Activated T-cell treated with anti-CD3 and anti-CD28 coated beads for 1 hour (primary cell): ENCODE measurements around the gene PTPRM.

Experiments
- DNase-seq: peaks from one replicate; pipeline ENCODE4 v3.0.0-alpha.2; 2020; ENCODE audit warnings: low read depth

PTPRM gene

DNA sequence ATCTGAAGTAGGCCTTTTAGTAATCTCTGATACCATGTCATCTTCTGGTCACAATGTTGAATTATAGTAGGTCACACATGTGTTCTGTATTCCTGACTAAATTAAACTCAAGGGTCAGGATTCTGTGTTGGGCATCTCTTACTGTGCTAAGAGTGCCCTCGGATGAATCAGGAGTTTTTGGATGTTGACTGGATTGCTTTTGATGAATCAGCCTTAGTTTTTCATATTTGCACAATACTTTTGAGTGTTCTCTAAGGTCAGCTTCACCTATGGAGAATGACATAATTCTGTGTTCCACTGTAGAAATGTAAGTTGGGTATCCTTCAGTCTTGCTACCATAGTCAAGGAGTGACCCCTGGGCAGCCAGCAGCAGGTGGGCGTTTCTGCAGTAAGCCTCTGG is 190.1 kb downstream of the PTPRM start:
- no peak for DNase-seq

DNA sequence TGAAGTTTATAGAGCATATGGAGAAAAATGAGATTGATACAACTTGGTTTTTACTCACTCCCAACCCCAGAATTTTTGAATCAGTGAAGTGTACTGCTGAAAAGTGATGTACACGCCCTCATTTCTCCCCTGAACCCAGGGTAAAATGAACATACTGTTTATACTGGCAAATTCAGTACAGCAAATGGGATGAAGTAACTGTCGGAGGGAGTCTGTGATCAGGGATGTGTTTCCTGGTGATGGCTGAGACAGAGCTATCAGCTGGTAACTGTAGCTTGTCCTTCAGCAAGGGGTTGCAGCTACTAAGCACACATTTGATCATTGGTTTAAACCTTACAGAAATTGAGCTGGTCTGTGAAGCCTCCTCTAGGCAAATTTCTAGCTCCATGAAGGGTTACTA is 191.6 kb downstream of the PTPRM start:
- no peak for DNase-seq

DNA sequence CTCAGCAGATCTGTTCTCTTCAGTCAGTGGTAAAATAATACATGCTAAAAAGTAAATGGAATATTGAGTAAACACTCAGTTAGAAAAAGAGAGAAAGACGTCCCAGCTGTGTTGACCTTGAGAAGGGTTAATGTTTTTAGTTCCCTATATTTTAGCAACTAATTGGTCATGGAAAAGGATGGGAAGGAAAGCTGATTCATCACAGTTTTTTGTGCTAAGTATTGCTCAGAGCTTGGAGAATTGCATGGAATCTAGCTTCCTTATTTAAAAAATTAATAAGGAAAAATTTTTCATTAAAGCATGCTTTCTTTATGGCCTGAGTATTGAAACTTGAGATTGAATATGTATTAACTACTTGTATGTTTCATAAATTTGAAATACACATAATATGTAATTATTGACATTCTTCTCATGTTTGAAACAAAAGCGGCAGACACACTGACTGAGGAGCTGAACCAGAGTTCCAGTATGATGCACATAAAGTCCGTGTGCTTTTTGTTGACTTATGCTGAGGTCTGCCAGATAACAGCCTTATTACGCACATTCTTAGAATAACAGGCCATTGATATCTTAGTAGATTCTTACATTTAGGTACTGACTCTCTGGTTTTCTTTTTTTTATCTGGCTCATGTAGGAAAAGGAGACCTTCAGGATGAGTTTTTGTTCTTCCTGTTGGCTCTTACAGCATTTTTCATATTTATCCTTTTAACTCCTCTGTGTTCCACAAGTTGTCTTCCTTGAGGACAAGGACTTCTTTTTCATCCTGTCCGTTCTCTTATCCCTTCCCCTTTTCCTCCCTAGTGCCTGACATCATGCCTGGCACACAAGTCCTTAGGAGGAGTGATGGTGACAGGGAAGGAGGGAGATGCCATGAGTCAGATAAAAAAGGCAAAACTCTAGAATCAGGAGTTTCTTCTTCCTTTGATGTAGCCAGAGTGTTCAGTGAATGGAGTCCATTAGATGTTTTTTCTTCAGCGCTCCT is 194.1 kb downstream of the PTPRM start:
- no peak for DNase-seq

DNA sequence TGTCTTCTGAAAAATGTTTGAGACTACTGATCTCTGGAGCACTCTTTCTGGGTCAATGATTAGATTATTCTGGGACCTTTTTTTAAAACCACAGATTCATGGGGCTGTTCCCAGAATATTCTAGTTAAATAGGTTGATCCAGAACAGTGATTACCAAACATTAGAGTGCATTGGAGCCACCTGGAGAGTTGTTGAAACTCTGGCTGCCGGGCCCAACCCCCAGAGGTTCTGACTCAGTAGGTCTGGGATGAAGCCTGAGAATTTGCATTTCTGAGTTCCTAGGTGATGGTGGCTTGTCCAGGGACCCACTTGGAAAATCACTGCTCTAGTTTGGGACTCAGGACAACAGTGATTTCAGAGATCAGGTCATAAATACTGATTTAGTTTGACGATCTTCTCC is 197.3 kb downstream of the PTPRM start:
- DNase-seq, result no peak

DNA sequence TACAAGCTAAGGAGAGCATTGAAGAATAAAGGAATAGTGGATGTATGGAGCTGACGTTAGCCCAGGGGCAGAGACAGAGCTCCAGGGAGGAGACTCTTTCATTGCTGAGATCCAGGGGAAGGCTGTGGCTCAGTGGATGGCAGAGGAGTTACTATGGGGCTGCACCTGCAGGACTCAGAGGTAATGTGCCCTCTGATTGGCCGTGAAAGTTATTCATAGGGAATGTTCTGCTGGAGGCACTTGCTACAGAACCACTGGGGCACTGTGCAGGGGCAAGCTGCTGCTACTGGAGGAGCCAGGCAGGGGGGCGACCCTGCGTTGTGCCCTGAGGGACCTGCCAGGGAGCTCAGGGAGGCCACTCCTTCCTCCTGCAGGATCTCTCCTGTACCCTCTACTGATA is 199.2 kb downstream of the PTPRM start:
- no peak for DNase-seq

DNA sequence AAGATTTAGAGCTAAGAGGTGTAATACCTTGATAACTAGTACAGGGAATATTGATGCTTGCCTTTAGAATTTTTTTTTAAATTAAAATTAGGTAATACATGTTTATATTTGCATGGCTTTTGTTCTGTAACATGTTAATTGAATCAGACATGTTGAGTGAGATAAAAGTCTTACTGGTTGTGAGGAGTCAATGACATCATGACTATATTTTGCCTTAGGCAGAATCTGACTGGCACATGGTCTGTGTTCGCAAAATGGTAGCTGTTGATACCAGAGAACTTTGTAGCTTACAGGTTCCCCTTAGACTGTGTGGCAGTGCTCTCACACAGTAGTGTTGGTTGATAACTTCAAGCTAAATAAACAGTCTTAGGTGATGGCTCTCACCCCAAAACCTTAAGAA is 199.7 kb downstream of the PTPRM start:
- no peak for DNase-seq

DNA sequence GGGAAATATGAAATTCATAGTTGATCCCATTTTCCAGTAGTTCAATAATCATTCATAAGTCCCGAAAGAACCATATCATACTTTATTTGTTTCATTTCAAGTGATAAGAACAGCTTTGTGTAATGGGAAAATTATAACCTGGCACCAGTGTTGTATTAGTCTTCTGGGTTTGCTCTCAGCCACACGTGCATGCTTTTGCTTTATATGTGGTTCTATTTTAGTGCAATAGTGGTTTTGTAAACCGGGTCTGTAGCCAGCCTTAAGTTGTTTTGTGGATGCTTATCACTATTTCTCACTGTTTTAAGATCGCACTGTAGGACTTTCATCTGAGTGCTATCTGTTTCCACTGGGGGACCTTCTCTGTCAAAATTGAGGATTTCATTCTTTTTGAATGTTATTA is 203.8 kb downstream of the PTPRM start:
- DNase-seq, result no peak

DNA sequence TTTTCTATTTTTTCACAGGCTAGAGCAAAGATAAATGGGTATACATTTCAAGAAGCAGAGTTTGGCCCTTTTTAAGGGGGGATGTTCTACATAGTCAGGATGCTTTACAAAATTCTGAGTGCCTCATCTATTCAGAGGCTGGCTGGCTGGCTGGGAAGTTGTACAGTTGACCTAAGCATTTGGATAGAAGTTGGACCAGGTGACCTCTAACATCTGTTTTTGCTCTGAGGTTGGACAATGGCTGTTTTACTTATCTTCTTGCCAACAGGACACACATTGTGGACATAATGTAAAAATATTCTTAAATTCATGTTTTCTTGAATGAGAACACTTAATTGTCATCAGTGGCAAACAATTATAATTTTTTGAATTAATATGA is 205.4 kb downstream of the PTPRM start:
- DNase-seq, result no peak

DNA sequence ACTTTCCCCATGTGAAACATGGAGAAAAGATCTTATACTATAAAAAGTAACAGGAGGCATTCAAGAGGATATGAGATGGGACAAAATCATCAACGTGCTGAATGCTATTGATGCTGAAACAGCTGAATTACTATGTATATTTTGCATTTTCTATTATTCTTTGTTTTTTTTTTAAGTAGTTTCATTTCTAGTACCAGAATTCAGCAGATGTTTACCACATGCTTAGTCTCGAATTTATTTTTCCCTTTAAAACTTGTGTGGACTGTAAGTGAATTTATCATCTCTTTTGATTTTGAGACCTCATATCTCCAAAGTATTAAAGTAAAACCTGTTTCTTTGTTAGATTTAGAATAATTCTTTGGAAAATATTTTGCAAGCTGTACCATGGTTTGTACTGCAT is 205.8 kb downstream of the PTPRM start:
- DNase-seq, result no peak

DNA sequence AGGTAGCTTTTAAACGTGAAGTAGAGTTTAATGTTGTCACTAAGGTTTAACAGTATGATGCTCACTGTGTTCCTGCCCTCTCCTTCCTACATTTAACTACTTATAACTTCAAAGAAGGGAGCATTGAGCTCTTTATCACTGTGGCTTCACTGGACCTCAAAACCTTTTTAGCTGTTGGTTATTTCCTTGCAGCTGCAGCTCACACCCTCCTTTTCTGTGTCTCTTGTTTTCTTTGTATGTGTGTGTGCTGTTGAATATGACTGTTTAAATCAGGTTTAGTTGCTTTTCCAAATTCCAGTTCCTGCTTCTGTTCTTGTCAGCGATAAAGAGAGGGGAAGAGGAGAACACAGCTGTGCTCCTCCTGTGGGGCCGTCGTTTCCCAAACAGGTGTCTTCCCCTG is 208.0 kb downstream of the PTPRM start:
- no peak for DNase-seq

DNA sequence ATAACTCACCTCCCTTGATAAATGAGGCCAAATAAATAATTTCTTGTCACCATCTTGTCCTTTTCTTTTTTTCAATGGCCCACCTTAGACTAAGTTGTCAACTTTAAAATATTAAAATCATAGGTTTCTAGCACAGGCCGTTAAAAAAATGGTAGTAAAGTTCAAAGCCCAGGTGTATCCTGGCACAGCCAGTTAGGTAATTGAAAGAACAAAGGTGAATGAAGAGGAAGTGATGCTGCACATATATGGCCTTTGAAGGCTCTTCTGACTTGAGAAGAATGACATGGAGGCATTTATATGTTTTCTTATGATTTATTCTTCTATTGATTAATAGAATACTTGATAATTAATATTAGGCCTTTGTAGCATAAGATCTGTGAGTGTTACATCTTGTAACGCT is 208.7 kb downstream of the PTPRM start:
- DNase-seq, result no peak

DNA sequence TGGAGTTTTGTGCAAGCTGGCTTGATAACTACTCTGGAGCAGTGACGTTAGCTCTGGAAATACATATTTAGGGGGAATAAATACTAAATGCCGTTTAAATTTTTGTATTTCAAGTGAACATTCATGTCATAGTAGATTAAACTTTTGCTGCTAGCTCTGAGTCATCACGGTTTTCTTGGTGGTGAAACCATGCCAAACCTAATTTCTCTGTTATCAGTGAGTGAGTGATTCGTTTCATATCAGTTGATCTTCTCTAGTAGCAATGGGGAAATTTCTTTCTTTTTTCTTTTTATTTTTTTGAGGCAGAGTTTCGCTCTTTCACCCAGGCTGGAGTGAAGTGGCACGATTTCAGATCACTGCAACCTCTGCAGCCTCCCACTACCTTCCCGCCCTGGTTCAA is 211.1 kb downstream of the PTPRM start:
- DNase-seq, result no peak

DNA sequence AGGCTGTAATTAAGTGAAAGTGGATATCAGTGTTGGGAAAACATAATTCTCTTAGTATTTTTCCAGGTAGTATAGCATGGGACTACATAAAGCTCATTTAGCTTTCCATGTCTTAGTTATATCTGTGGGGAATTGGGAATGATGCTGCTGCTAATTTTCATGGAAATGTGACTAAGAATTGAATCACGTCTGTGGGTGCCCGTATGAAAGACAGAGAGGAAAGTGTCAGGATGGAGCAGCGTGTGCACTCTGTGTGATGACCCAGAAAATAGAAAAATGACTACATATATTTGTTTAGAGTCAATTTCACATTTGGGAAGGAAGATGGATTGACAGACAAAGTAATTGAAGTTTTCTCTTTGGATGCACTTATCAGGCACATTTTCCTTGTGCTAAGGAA is 212.1 kb downstream of the PTPRM start:
- no peak for DNase-seq

DNA sequence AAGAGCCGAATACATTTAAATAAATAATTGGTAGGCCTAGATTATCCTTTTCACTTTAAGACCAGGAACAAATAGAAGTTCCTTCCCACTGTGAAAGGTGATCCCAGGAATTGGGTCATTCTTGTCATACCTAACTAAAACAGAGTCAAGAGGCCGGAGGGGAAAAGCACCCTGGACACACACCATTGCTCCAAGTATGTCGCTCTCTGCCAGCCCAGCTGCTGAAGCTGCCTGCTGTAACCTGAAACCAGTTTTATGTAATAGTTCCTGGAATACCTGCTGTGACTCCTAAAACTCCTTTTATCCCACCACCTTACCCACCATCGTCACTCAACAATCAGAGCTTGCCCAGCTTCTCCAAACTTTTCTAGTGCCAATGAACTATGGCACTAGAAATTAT is 217.1 kb downstream of the PTPRM start:
- no peak for DNase-seq

DNA sequence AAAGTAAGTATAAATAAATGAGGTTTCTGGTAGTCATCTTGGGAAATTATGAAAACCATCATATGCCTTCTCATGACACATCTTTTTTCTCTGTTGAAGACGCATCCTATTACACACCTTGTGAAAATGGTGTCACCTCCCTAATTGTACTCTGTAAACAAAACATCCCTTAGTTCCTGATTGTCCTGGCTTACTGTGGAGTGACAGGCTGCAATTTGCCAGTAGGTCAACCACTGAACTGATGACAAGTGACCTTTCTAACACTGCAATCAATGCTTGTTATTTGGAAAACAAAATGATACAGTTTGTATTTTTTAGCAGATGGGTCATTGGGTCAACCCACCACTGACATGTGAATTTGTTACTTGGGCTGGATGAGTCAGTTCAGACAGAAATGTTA is 219.5 kb downstream of the PTPRM start:
- no peak for DNase-seq

DNA sequence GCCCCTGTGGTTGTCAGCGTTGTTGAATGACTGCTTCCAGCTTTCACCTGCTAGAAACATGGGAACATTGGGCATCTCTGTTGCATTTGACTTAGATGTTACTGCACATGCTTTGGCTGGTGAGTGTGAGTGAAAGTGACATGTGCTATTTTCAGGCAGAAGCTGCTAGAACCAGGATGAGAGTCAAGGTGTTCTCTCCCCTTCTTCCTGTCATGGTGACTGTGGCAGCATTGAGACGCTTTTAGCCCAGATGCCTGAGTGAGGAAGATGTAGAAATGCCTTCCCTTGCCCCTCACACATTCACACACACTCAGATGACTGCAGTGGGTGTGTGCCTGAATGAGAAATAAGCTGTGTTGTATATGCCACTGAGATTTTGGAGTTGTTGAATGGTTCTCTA is 220.2 kb downstream of the PTPRM start:
- no peak for DNase-seq

DNA sequence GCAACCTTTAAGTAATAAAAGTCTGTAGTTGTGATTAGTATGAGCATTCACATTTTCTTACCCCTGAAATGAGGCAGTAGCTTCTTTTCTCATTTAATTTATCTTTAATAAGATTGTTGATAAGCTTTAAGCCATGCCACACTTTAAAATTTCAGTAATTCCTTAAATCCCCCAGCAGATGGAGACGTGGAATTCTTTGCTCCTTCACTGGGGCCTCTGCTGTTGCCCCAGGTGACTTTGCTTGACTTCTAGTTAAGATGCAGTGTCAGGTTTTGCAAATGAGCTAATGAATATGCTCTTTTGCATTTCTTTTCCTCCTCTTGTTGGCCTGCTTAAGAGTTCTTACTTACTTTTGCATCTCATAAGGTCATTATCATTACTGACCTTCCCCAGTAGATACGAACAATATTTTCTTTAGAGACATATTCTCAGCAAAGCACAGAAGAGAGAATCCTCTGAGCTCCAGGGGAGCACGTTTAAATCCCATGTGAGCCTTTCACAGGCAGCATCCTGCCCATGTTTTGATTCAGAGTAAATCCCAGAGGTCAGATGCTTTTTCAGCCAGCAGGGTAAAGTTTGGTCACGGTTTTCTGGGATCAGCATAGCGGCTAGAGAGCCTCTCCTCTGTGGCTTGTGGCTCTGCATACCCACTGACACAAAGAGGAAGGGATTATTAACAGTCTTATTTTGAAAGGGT is 222.9 kb downstream of the PTPRM start:
- no peak for DNase-seq

DNA sequence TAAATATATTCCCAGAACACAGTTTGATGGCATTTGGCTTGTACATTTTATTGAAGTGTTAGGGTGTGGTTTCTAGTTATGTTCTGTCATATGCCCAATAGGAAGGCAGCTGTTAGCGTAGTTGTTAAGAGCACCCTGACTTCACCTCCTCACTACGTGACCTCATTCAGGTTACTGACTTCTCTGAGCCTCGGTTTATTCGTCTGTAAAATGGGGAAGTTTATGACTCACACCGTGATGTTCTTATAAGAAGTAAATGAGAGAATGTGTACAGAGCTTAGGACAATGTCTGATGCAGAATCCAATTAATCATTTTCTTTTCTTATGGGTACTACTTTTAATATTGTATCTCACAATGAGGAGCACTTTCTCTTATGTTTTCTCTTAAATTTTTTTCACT is 226.0 kb downstream of the PTPRM start:
- no peak for DNase-seq

DNA sequence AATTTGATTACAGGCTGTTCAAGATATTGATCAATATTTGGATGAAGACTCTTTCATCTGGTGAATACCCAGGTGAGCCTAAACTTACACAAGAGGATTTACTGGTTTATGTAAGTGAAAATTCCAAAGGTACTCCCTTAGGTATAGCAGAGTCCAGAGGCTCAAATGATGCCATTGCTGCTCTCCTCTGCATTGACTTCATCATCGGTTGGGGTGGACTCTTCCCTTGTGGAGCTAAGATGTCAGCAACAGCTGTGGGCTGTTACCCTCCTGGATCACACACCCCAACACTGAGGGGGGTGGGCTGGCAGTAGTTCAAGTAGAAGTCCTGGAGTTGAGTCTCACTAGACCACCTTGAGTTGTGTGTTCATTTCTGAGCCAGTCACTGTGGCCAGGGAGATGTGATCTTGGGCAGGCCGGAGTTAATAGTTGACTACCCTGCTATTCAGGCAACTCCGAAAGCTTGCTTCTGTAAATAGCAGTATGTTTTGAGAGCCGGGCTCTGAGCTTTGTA is 236.9 kb downstream of the PTPRM start:
- no peak for DNase-seq

DNA sequence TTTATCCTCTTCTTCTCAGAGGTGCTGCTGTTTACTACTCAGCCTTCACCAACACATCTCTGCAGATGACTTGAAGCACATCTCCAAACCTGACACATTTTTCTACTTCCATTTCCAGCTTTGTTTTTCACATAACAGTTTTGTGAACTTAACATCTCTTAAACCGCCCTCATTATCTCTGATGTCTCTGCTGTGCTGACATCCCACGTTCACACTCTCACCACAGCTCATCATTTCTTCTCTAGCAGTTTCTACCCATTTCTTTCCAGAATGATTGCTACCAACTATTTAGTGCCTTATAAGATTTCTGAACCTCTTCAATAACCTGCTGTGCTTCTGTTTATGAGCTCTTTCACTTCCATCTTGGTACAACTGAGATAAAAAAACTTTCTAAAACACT is 238.0 kb downstream of the PTPRM start:
- DNase-seq, result no peak

DNA sequence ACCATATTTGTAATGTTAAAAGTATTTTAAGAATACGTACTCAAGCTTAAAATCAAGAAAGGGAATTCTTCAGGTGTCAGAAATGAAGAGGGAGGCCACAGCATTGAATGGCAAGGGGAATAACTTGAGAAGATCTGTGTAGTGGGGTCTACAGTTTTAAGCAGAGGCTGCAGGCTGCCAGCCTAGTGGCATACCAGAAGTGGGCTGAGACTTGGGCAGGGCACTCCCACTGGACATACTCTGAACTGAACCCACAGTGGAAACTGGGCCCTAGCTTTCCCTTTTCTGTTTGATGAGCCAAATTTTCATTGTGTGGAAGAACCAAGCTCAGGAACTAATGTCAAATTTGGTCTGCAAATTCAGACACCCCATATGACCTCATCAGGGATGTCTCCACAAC is 238.8 kb downstream of the PTPRM start:
- no peak for DNase-seq

DNA sequence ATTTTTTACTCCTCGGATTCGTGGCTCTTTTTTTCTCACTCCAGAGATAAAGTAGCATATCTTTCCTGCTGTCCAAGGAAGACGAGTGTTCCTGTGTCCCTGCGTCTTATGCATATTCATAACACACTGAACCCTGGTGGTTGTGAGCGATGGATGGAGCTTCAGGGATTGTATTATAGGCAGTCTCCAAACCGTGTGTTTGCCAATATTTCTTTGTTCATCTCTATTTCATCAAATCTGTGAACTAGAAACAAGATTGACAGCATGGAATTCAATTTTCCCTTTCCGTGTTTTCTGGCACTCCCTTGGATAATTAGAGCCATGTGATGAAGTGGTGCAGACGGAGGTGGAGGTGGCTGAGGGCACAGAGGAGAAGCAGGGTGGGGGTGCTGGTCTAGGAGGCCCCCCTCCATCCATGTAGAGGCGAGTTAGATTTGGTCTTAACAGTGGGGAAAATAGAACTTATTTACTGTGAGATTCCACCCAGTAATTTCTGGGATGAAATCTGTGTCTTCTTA is 240.9 kb downstream of the PTPRM start:
- DNase-seq, result no peak

DNA sequence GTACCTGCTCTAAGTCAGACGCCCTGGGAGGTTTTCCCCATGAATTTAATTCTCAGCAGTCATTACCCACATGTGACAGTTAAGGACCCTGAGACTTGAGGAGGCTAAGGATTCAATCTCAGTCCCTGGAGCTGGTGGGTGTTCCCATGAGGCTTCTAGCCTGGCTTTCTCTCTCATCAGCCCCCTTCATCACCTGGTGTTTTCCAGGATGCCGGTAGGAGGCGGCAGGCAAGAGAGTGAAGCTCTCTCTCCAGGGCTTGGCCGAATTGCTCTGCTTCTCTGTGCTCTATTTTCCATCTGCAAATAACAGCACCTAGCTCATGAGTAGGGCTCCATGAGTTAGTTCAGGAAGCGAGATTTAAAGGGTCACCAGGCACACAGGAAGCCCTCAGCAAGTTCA is 241.9 kb downstream of the PTPRM start:
- DNase-seq, result no peak
